HG02943 (cell line): ENCODE results near the gene MYH14.

Experiments used
- ATAC-seq: cut with Tn5 transposase; IDR thresholded peaks from one replicate; pipeline ENCODE4 v1.9.1; 2021; ENCODE audit warnings: mild to moderate bottlenecking, low read depth, moderate library complexity; ENCODE audit not compliant: unreplicated experiment

The MYH14 gene

GRCh38 chr19:50356691-50357177 lies 153.3 kb downstream of the MYH14 start:
- ATAC-seq = no peak

GRCh38 chr19:50357178-50358100 lies 154.0 kb downstream of the MYH14 start:
- ATAC-seq = no peak

- no peak for ATAC-seq
These were observed 155.3 kb downstream of the MYH14 start for GRCh38 chr19:50358483-50359327.

DNA sequence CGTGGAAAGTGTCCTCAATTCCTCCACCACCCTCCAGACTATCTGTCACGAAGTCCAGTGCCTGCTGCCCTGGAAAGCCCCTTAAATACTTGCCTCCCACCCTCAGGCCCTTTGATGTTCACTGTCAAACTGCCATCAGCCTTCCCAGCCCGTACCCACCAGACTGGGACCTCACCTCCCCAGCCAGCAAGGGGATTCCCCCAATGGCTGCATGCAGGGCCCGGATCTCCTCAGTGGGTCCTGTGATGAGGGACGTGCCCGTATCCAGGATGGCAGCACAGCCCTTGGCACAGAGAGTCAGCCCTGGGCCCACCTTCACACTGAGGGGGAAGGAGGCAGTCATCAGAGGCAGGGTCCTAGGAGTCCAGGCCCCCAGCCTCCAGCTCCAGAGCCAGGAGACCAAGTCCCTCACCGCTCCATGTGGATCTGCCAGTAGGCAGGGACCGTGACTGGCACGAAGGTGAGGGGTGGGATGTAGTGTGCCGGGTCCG lies 156.0 kb downstream of the MYH14 start:
- ATAC-seq = no peak
